Activated T-helper 1 cell treated with anti-CD3 and anti-CD28 coated beads, Interleukin-12 subunit alpha, Interleukin-12 subunit beta, Interleukin-2, Interleukin-4 antibody, amounts not matched to agents 30 ng/mL and 10 ng/mL and 1 ng/mL, durations not matched to agents 14 hours and 24 hours and 36 hours (primary cell): ENCODE results near the gene TWIST2. TPM values are rescaled to one million over a fixed set of nuclear protein-coding genes. Genes with fewer than 3 reads are reported as not detected.

Source experiments
- DNase-seq: peaks from one replicate; pipeline ENCODE4 v3.0.0; 2021; ENCODE audit warnings: low spot score
- H3K27ac Mint-ChIP-seq: one replicate; pipeline ENCODE4 v1.8.0; 2021; ENCODE audit warnings: mild to moderate bottlenecking, mixed read lengths
- H3K27me3 Mint-ChIP-seq: one replicate; pipeline ENCODE4 v1.8.0; 2022; ENCODE audit warnings: mild to moderate bottlenecking, moderate library complexity, mixed read lengths; ENCODE audit not compliant: insufficient read depth
- H3K36me3 Mint-ChIP-seq: one replicate; pipeline ENCODE4 v1.8.0; 2021; ENCODE audit warnings: low read depth, mixed read lengths
- H3K4me1 Mint-ChIP-seq: one replicate; pipeline ENCODE4 v1.8.0; 2021; ENCODE audit warnings: low read depth, mixed read lengths
- H3K4me3 Mint-ChIP-seq: one replicate; pipeline ENCODE4 v1.8.0; 2021; ENCODE audit warnings: mild to moderate bottlenecking, moderate library complexity, mixed read lengths
- H3K9me3 Mint-ChIP-seq: one replicate; pipeline ENCODE4 v1.8.0; 2021; ENCODE audit warnings: mixed read lengths
- intact Hi-C: fragments of 100-400 bp; cut with micrococcal nuclease; formaldehyde crosslinking; loops from one replicate; pipeline ENCODE4 v1.15.1; 2024
- total RNA-seq: library from RNA; stranded (reverse); gene quantifications from 2 replicates; pipeline ENCODE4 v1.2.3, GENCODE V29; 2022

TWIST2 gene
- total RNA-seq, 1 donor from 2014 or later, result not detected

- H3K9me3 Mint-ChIP-seq, result no peaks in the 10 kb centered on the region
- H3K4me3 Mint-ChIP-seq, result no peak overlapping the region
- intact Hi-C loops, result no loop called here
- H3K27ac Mint-ChIP-seq, result no peak overlapping the region
- no peak for DNase-seq
- H3K36me3 Mint-ChIP-seq, result no peaks in the 10 kb centered on the region
- H3K4me1 Mint-ChIP-seq, result no peaks in the 10 kb centered on the region
- no peaks in the 10 kb centered on the region for H3K27me3 Mint-ChIP-seq
These were observed 36.4 kb downstream of the TWIST2 start for GRCh38 chr2:238884122-238884811.

- H3K4me3 Mint-ChIP-seq, result no peak overlapping the region
- no peak for DNase-seq
- H3K36me3 Mint-ChIP-seq, result no peaks in the 10 kb centered on the region
- no peak overlapping the region for H3K27ac Mint-ChIP-seq
- no peaks in the 10 kb centered on the region for H3K4me1 Mint-ChIP-seq
- no peaks in the 10 kb centered on the region for H3K9me3 Mint-ChIP-seq
- intact Hi-C loops, result no loop called here
- H3K27me3 Mint-ChIP-seq, result no peaks in the 10 kb centered on the region
These were observed 37.0 kb downstream of the TWIST2 start for GRCh38 chr2:238884812-238885408.

- DNase-seq, result no peak
- no peaks in the 10 kb centered on the region for H3K4me1 Mint-ChIP-seq
- H3K27me3 Mint-ChIP-seq, result no peaks in the 10 kb centered on the region
- intact Hi-C loops, result no loop called here
- H3K9me3 Mint-ChIP-seq, result no peaks in the 10 kb centered on the region
- no peak overlapping the region for H3K27ac Mint-ChIP-seq
- H3K36me3 Mint-ChIP-seq, result no peaks in the 10 kb centered on the region
- H3K4me3 Mint-ChIP-seq, result no peak overlapping the region
These were observed 38.7 kb downstream of the TWIST2 start for GRCh38 chr2:238886453-238887094.

- no peak overlapping the region for H3K27ac Mint-ChIP-seq
- no peak overlapping the region for H3K4me3 Mint-ChIP-seq
- H3K36me3 Mint-ChIP-seq, result no peaks in the 10 kb centered on the region
- no peaks in the 10 kb centered on the region for H3K27me3 Mint-ChIP-seq
- intact Hi-C loops, result no loop called here
- no peaks in the 10 kb centered on the region for H3K4me1 Mint-ChIP-seq
- DNase-seq, result no peak
- no peaks in the 10 kb centered on the region for H3K9me3 Mint-ChIP-seq
These were observed 39.7 kb downstream of the TWIST2 start for GRCh38 chr2:238887616-238888015.

GRCh38 chr2:238888781-238889180 is 40.9 kb downstream of the TWIST2 start:
- Mint-ChIP-seq H3K27ac (no peak overlapping the region), H3K4me1 (no peaks in the 10 kb centered on the region), H3K4me3 (no peak overlapping the region), H3K9me3 (no peaks in the 10 kb centered on the region), H3K27me3 (no peaks in the 10 kb centered on the region), H3K36me3 (no peaks in the 10 kb centered on the region)
- DNase-seq, result no peak
- intact Hi-C loops, result no loop called here

GRCh38 chr2:238890131-238890530 is 42.2 kb downstream of the TWIST2 start:
- DNase-seq, result no peak
- H3K9me3 Mint-ChIP-seq, result no peaks in the 10 kb centered on the region
- no peaks in the 10 kb centered on the region for H3K36me3 Mint-ChIP-seq
- H3K27ac Mint-ChIP-seq, result no peak overlapping the region
- intact Hi-C loops, result no loop called here
- H3K4me1 Mint-ChIP-seq, result no peaks in the 10 kb centered on the region
- no peaks in the 10 kb centered on the region for H3K27me3 Mint-ChIP-seq
- H3K4me3 Mint-ChIP-seq, result no peak overlapping the region

- Mint-ChIP-seq H3K9me3 (no peaks in the 10 kb centered on the region), H3K27ac (no peak overlapping the region), H3K36me3 (no peaks in the 10 kb centered on the region), H3K4me1 (no peaks in the 10 kb centered on the region), H3K27me3 (no peaks in the 10 kb centered on the region), H3K4me3 (no peak overlapping the region)
- DNase-seq, result no peak
- intact Hi-C loops, result no loop called here
These were observed 43.0 kb downstream of the TWIST2 start for GRCh38 chr2:238890618-238891456.

GRCh38 chr2:238891457-238892203 is 43.7 kb downstream of the TWIST2 start:
- Mint-ChIP-seq H3K9me3 (no peaks in the 10 kb centered on the region), H3K4me1 (no peaks in the 10 kb centered on the region), H3K27ac (no peak overlapping the region), H3K36me3 (no peaks in the 10 kb centered on the region), H3K27me3 (no peaks in the 10 kb centered on the region), H3K4me3 (no peak overlapping the region)
- intact Hi-C loops, result no loop called here
- DNase-seq, result no peak

- Mint-ChIP-seq H3K9me3 (no peaks in the 10 kb centered on the region), H3K4me3 (no peak overlapping the region), H3K36me3 (no peaks in the 10 kb centered on the region), H3K4me1 (no peaks in the 10 kb centered on the region), H3K27me3 (no peaks in the 10 kb centered on the region), H3K27ac (no peak overlapping the region)
- intact Hi-C loops, result no loop called here
- DNase-seq, result no peak
These were observed 44.3 kb downstream of the TWIST2 start for GRCh38 chr2:238892204-238892500.

GRCh38 chr2:238892796-238893195 is 44.9 kb downstream of the TWIST2 start:
- Mint-ChIP-seq H3K9me3 (no peaks in the 10 kb centered on the region), H3K4me3 (no peak overlapping the region), H3K4me1 (no peaks in the 10 kb centered on the region), H3K36me3 (no peaks in the 10 kb centered on the region), H3K27me3 (no peaks in the 10 kb centered on the region), H3K27ac (no peak overlapping the region)
- DNase-seq, result no peak
- intact Hi-C loops, result no loop called here

- DNase-seq, result no peak
- Mint-ChIP-seq H3K4me3 (no peak overlapping the region), H3K36me3 (no peaks in the 10 kb centered on the region), H3K27ac (no peak overlapping the region), H3K9me3 (no peaks in the 10 kb centered on the region), H3K4me1 (no peaks in the 10 kb centered on the region), H3K27me3 (no peaks in the 10 kb centered on the region)
- intact Hi-C loops, result no loop called here
These were observed 45.6 kb downstream of the TWIST2 start for GRCh38 chr2:238893349-238894000.

- Mint-ChIP-seq H3K27me3 (no peaks in the 10 kb centered on the region), H3K27ac (no peak overlapping the region), H3K9me3 (no peaks in the 10 kb centered on the region)
These were observed 46.5 kb downstream of the TWIST2 start for GRCh38 chr2:238894226-238894949.

More at GRCh38 chr2:238894226-238894949, 46.5 kb downstream of the TWIST2 start:
- no peaks in the 10 kb centered on the region for H3K4me1 Mint-ChIP-seq
- H3K4me3 Mint-ChIP-seq, result no peak overlapping the region
- no peaks in the 10 kb centered on the region for H3K36me3 Mint-ChIP-seq
- DNase-seq, result no peak
- intact Hi-C loops, result no loop called here
